ENCODE measurements around the gene ZAP70. TPM values are rescaled to one million over a fixed set of nuclear protein-coding genes. Genes with fewer than 3 reads are reported as not detected.
A peak's percentile ranks its signal among the peaks of the same experiment; 100 is the strongest.

Gene ZAP70
- total and polyA plus RNA-seq, 2 donors (not counting 1 experiment from before 2014, with no cell fraction given), result 3.4 to 20.5 TPM

- no peaks in the 10 kb centered on the region for H3K79me2 ChIP-seq (ENCODE audit: control insufficient read depth, insufficient read depth, low read length)
- POLR2A ChIA-PET, result no interaction called here
- no peak overlapping the region for H3K27ac Mint-ChIP-seq
- peaks cover 54% of the 10 kb centered on the region for H3K4me1 Mint-ChIP-seq
- no peak overlapping the region for H3K4me3 ChIP-seq (ENCODE audit: control extremely low read depth in 1 of 5, extremely low read depth in 1 of 5, insufficient read depth in 1 of 5, low read depth in 2 of 5, low read length in 4 of 5)
- H3K27me3 ChIP-seq (replicated peaks in 1 of 4; ENCODE audit: control extremely low read depth in 1 of 4, control insufficient read depth in 3 of 4, insufficient read depth in 4 of 4, low read length in 3 of 4), result no peaks in the 10 kb centered on the region
- CTCF ChIA-PET, result interaction anchor here (0.5 to 6.3 kb wide), 4 partner anchors 9 to 641 kb away, joined by 3 to 36 read pairs (median 6); no protein-coding TSS in a partner anchor
- 96% methylated on average over 6 of the region's 6 CpGs for WGBS (ENCODE audit: insufficient coverage)
- DNase-seq (no peak), ATAC-seq (ENCODE audit: low read depth) (no peak)
- H3K9ac ChIP-seq (ENCODE audit: low read length), result no peak overlapping the region
- peaks cover 26 to 39% of the 10 kb centered on the region in 2 donors for H3K4me1 ChIP-seq (ENCODE audit: control insufficient read depth in 2 of 2, insufficient read depth in 2 of 2, low read length in 2 of 2)
- no peaks in the 10 kb centered on the region for H3K9me3 Mint-ChIP-seq (ENCODE audit: insufficient read depth)
- no peaks in the 10 kb centered on the region for H3K27me3 Mint-ChIP-seq
- intact Hi-C loops (cut with micrococcal nuclease), result no loop called here
- H3K4me2 ChIP-seq (replicated peaks; ENCODE audit: low read depth, low read length, poor library complexity, severe bottlenecking), result no peak overlapping the region
- peaks cover 0 to 7% (median 0%) of the 10 kb centered on the region in 3 donors for H3K9me3 ChIP-seq (ENCODE audit: control extremely low read depth in 1 of 3, control insufficient read depth in 2 of 3, insufficient read depth in 1 of 3, low read length in 2 of 3)
- H2AFZ ChIP-seq (ENCODE audit: insufficient read depth, low read depth, low read length, poor library complexity, severe bottlenecking), result no peak overlapping the region
- H3K27ac ChIP-seq (ENCODE audit: low read length in 2 of 2), result no peak overlapping the region
- no peak for TF ChIP-seq EZH2 (IDR thresholded peaks at IDR 0.05; ENCODE audit: borderline replicate concordance, insufficient read depth, low read depth, low read length, poor library complexity, severe bottlenecking)
- TF ChIP-seq, protein P1, sequence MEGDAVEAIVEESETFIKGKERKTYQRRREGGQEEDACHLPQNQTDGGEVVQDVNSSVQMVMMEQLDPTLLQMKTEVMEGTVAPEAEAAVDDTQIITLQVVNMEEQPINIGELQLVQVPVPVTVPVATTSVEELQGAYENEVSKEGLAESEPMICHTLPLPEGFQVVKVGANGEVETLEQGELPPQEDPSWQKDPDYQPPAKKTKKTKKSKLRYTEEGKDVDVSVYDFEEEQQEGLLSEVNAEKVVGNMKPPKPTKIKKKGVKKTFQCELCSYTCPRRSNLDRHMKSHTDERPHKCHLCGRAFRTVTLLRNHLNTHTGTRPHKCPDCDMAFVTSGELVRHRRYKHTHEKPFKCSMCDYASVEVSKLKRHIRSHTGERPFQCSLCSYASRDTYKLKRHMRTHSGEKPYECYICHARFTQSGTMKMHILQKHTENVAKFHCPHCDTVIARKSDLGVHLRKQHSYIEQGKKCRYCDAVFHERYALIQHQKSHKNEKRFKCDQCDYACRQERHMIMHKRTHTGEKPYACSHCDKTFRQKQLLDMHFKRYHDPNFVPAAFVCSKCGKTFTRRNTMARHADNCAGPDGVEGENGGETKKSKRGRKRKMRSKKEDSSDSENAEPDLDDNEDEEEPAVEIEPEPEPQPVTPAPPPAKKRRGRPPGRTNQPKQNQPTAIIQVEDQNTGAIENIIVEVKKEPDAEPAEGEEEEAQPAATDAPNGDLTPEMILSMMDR (IDR thresholded peaks at IDR 0.05), result no peak
- no peak overlapping the region for H3K4me3 Mint-ChIP-seq
- no peaks in the 10 kb centered on the region for H3K36me3 ChIP-seq (replicated peaks in 1 of 2; ENCODE audit: control extremely low read depth in 1 of 2, control insufficient read depth in 1 of 2, extremely low read depth in 1 of 2, insufficient read depth in 2 of 2, low read length in 1 of 2)
- H4K20me1 ChIP-seq (ENCODE audit: control insufficient read depth, insufficient read depth, low read length, poor library complexity, severe bottlenecking), result no peaks in the 10 kb centered on the region
These were observed 30.5 kb downstream of the ZAP70 start for GRCh38 chr2:97743913-97744312.

- no peaks in the 10 kb centered on the region for H3K27me3 Mint-ChIP-seq
- WGBS (ENCODE audit: insufficient coverage), result 90% methylated on average over 1 of the region's 10 CpGs
- H3K9ac ChIP-seq (ENCODE audit: low read length), result no peak overlapping the region
- H3K27ac Mint-ChIP-seq, result peak overlapping the region; percentile 7
- peak overlapping the region; percentile 5 for H3K4me3 Mint-ChIP-seq
- peaks cover 0 to 6% of the 10 kb centered on the region in 2 experiments for H3K36me3 ChIP-seq (replicated peaks in 1 of 2; ENCODE audit: control extremely low read depth in 1 of 2, control insufficient read depth in 1 of 2, extremely low read depth in 1 of 2, insufficient read depth in 2 of 2, low read length in 1 of 2)
- no peak overlapping the region for H3K4me3 ChIP-seq (ENCODE audit: control extremely low read depth in 1 of 5, extremely low read depth in 1 of 5, insufficient read depth in 1 of 5, low read depth in 2 of 5, low read length in 4 of 5)
- TF ChIP-seq EZH2 (IDR thresholded peaks at IDR 0.05; ENCODE audit: borderline replicate concordance, insufficient read depth, low read depth, low read length, poor library complexity, severe bottlenecking), result no peak
- TF ChIP-seq, protein P1 (IDR thresholded peaks at IDR 0.05), result no peak
- peaks cover 0 to 15% (median 0%) of the 10 kb centered on the region in 3 donors for H3K9me3 ChIP-seq (ENCODE audit: control extremely low read depth in 1 of 3, control insufficient read depth in 2 of 3, insufficient read depth in 1 of 3, low read length in 2 of 3)
- ChIA-PET POLR2A (no interaction called here), CTCF (interaction anchor here (0.8 to 1.2 kb wide), 2 partner anchors 13 to 37 kb away, joined by 3 read pairs; no protein-coding TSS in a partner anchor)
- no peak overlapping the region for H2AFZ ChIP-seq (ENCODE audit: insufficient read depth, low read depth, low read length, poor library complexity, severe bottlenecking)
- H3K27me3 ChIP-seq (replicated peaks in 1 of 4; ENCODE audit: control extremely low read depth in 1 of 4, control insufficient read depth in 3 of 4, insufficient read depth in 4 of 4, low read length in 3 of 4), result no peaks in the 10 kb centered on the region
- peaks cover 26 to 39% of the 10 kb centered on the region in 2 donors for H3K4me1 ChIP-seq (ENCODE audit: control insufficient read depth in 2 of 2, insufficient read depth in 2 of 2, low read length in 2 of 2)
- DNase-seq, result peak; percentile 32
- no peaks in the 10 kb centered on the region for H4K20me1 ChIP-seq (ENCODE audit: control insufficient read depth, insufficient read depth, low read length, poor library complexity, severe bottlenecking)
- intact Hi-C loops (cut with micrococcal nuclease), result no loop called here
- H3K4me2 ChIP-seq (replicated peaks; ENCODE audit: low read depth, low read length, poor library complexity, severe bottlenecking), result peak overlapping the region; percentile 5
- H3K27ac ChIP-seq (ENCODE audit: low read length in 2 of 2), result no peak overlapping the region
- peak; percentile 39 for ATAC-seq (ENCODE audit: low read depth)
- H3K9me3 Mint-ChIP-seq (ENCODE audit: insufficient read depth), result no peaks in the 10 kb centered on the region
- H3K4me1 Mint-ChIP-seq, result peaks cover 52% of the 10 kb centered on the region
- no peaks in the 10 kb centered on the region for H3K79me2 ChIP-seq (ENCODE audit: control insufficient read depth, insufficient read depth, low read length)
These were observed 32.2 kb downstream of the ZAP70 start for GRCh38 chr2:97745474-97746174.
